NCI-H1417 (cell line): ENCODE results near the gene POLE3.
"Not testable (repeated sequence)": the region's sequence is repeated elsewhere in the genome, so short reads cannot be mapped to it uniquely, and the experiment has no call there.

Source experiments
- DNase-seq, 3 experiments: peaks; one replicate each; lab custom pipeline; 2025; lab: John Stamatoyannopoulos, UW

The POLE3 gene

DNA sequence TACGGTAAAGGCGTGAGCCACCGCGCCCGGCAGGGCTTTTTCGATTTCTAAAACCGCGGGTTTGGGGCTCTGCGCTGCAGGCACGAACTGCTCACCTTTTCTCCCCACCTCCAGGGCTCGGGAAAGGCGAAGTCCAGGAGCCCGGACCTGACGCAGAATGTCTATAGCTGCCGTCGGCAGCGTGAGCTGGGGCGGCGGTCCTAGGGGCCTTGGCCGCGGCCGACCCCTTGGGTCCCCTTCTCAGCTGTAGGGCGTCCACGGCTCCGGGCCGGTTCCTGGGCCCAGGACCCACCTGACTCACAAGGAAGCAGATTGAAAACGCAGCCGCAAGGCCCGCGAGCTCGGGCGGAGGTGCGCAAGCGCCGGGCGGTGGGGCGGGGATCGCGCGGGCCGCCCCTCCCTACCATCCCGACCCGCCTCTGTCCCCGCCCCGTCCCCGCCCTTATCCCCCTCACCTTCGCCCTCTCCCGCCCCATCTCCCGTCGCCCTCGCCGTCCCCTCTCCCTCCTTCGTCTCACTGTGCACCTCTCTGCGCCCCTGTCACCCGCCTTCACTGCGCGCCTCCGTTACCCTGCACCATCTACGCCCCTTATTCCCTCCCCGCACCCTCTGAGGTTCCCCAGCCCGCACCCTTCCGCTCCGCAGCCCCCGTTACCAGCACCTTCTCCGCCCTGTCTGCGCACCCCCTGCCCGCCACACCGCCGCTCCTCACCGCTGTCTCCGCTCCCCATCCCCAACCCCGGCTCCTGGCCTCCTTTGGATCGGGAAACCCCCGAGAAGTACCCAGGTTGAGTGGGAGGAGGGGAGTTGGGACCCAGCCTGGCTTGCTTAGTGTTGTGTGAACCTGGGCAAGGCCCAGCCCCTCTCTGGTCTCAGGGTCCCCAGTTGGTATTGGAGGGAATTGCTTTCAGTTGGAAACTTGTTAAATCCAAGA lies 33.6 kb downstream of the POLE3 start, which contains the start of gene HDHD3:
Gene HDHD3, minus strand, starts transcription at position 353 of the 934 bp plus-strand sequence. CDS start 2,632 bp downstream, outside the sequence.
- peak; percentile 72 to 83 (median 80) for DNase-seq

DNA sequence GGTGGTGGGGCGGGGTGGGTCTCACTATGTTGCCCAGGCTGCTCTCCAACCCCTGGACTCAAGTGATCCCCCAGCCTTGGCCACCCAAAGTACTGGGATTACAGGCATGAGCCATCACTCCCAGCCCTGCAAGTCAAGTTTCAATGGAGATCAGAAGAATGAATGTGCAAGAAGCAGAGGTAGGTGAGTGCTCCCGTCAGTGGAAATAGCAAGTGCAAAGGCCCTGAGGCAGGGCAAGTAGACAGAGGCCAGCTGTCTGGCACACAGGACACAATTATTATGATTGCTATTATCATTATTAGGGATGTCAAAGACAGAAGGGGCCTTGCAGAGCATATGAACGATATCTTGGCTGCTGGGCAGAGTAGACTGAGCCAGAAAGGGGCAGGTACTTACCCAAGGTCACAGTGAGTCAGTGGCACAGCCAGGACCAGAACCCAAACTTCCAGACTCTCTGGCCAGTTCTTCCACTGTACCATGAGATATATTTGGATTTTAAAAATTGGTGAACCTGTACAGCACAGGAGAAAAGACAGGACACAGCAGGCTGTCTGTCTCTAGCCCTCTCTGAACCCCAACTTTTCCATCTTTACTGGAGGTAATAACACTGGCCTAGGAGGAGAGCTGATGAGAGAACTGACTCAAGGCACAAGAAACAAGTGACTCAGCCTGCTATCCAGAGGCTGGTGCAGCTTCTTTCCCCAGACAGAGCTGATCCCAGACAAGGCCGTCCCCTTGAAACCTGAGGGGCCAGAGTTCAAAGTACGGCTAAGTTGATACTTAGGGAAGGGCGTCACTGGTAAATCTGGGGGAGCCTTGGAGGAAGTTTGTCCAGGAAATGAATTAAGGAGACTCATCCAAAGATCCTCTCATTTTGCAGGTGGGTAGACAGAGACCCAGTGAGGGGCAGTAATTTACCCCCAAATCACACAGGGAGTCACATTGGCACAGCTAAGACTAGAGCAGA lies 35.1 kb downstream of the POLE3 start:
- no peak for DNase-seq

- no peak for DNase-seq
Measured at GRCh38 chr9:113373676-113374392, 36.6 kb downstream of the POLE3 start.

GRCh38 chr9:113373256-113373655 lies 37.2 kb downstream of the POLE3 start:
- peak in 2 of 3 experiments; percentile 37 to 68 for DNase-seq

DNA sequence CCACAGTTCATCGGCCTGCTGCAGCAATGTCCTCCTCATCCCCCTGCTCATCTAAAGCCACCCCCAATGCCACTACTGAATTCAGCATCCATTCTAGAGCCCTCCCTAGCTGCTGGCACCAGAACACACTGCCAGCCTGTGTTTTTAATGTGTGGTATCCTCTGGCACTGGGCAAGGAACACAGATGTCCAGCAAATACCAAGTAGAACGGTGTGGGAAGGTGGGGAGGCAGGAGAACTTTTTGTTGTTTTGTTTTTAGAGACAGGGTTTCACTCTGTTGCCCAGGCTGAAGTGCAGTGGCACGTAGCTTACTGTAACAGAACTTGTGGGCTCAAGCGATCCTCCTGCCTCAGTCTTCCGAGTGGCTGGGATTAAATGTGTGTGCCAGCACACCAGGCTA lies 38.4 kb downstream of the POLE3 start:
- DNase-seq: no peak

DNA sequence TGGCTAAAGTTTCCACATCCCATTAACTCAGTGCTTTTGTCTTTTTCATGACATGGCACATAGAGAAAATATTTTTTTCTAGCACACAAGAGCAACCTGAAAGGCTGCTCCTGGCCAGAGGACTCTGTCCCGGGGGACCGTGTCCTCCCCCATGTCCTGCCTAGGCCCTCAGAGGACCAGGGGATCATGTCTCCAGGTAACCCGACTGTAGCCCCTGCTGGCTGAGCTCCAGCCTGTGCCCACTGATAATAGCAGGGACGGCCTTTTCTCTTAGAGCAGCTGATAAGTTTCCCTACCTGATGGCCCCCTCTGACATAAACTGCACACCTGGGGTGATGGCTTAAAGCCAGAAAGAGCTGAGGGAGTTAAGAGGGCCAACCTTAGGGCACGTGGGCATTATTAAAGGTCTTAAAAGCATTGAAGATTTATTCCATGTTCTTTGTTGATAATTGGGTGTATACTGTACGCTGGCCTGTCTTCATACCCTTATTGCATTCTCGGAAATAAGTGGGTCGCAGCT lies 39.6 kb downstream of the POLE3 start:
- DNase-seq: peak in 2 of 3 experiments; percentile 47 to 81

GRCh38 chr9:113369855-113370140 lies 40.7 kb downstream of the POLE3 start:
- no peak for DNase-seq

DNA sequence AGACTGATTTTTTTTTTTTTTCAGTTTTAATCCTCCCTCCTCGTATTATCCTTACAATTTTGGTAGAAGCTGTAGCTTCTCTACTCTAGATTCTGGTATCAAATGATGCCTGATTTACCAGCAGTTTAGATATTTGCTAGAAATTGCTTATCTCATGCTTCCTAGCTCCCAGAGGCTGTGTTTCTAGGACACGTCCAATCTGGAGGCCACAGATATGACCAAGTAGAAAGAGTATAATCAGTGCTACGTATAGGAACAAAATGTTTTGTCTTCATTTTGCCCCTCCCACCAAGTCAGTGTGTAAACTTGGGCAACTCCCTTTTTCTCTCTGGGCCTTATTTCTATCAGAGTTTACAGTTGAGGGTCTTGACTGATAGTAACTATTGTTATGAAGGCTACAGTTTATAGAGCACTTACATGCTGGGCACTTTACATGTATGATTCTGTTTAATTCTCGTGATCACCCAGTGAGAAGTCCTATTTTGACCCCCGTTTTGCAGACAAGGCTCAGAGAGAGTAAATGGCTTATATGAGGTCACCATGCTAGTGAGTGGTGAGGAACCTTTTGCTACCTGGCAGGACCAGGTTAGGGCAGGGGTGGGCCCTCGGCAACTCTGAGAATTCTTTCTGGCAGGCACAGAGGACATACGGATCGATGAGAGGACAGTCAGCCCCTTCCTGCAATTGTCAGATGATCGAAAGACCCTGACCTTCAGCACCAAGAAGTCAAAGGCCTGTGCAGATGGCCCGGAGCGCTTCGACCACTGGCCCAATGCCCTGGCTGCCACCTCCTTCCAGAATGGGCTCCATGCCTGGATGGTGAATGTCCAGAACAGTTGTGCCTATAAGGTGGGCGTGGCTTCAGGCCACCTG lies 41.3 kb downstream of the POLE3 start:
- no peak for DNase-seq

DNA sequence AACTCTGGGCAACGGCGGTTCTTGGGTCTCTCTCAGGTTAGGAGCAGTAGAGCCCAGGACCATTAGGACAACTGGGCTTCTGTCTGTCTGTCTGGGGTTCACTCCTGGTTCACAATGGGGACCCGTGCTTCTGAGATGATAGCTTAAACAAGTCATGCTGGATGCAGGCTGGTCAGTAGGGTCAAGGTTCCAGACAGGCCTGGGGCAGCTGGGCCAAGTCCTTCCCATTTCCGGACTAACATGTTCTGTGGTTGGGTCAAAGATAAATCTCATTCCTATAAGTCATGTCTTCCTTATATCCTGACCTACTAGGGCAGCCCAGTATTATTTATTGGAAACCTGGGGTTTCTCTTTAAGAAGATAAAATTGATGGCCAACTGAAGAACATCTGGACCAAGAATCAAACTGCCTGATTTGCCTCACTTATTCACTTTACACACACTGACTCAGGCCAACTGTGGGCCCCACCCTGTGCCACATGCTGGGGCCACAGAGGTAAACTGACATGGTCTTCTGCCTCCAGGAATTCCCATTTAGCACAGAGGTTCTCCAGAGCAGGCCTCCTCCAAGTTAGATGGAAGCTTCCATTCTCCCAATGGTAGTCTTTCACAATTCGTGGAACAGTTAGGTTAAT lies 42.0 kb downstream of the POLE3 start:
- DNase-seq: no peak

DNA sequence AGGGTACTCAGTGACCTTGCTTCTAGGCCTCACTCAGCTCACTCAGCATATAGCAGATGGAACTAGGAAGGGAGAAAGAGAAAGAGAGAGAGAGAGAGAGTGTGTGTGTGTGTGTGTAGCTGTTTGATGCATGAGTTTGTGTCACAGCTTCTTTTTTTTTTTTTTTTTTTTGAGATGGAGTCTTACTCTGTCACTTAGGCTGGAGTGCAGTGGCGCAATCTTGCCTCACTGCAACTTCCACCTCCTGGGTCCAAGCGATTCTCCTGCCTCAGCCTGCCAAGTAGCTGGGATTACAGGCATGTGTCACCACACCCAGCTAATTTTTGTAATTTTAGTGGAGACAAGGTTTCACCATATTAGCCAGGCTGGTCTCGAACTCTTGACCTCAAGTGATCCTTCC lies 44.8 kb downstream of the POLE3 start:
- DNase-seq: not testable (repeated sequence)

DNA sequence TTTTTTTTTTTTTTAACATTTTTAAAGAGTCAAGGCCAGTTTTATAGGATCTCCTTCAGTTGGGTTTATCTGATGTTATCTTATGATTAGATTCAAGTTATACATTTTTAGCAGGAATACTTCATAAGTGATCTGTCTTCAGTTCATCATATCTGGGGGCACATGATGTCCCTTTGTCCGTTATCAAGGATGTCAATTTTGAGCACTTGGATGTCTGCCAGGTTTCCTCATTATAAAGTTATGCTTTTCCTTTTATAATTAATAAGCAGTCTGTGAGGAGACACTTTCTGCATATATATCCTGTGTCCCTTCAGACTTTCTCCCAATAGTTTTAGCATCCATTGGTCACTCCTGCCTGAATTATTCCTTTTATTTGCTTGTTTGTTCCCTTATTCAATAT lies 45.5 kb downstream of the POLE3 start:
- DNase-seq: peak in 1 of 3 experiments; percentile 19

- no peak for DNase-seq
Measured at GRCh38 chr9:113363336-113363735, 47.1 kb downstream of the POLE3 start.

GRCh38 chr9:113361304-113362018 lies 49.0 kb downstream of the POLE3 start:
- peak in 1 of 3 experiments; percentile 32 for DNase-seq

- no peak for DNase-seq
Measured at GRCh38 chr9:113360242-113360842, 50.1 kb downstream of the POLE3 start.

- no peak for DNase-seq
Measured at GRCh38 chr9:113359385-113359784, 51.1 kb downstream of the POLE3 start.
